NK-92 (cell line): ENCODE results near the gene POR.
"Not testable (repeated sequence)": the region's sequence is repeated elsewhere in the genome, so short reads cannot be mapped to it uniquely, and the experiment has no call there.

Experiments
- DNase-seq: peaks from one replicate; lab custom pipeline; 2025; ENCODE audit not compliant: unreplicated experiment; lab: John Stamatoyannopoulos, UW

The POR gene

DNA sequence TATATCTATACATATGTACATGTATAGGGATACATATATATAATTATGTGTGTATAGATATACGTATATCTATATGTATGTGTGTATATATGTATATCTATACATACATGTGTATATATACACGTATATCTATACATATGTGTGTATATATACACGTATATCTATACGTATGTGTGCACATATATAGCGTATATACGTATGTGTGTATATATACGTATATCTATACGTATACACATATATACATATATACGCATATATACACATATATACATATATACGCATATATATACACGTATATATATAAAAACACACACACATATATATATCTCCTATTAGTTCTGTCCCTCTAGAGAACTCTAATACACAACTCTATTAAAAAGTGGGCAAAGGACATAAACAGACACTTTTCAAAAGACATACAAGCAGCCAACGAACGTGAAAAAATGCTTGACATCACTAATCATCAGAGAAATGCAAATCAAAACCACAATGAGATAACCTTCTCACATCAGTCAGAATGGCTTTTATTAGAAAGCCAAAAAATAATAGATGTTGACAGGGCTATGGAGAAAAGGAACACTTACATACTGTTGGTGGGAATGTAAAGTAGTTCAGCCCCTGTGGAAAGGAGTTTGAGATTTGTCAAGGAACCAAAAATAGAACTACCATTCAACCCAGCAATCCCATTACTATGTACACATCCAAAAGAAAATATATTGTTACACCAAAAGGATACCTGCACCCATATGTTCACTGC lies 101.4 kb downstream of the POR start:
- DNase-seq = no peak

GRCh38 chr7:76018520-76018919 lies 103.6 kb downstream of the POR start:
- DNase-seq = not testable (repeated sequence)

GRCh38 chr7:76020031-76020714 lies 105.2 kb downstream of the POR start:
- DNase-seq = no peak

- DNase-seq = no peak
These were observed 107.2 kb downstream of the POR start for GRCh38 chr7:76022026-76022780.

- no peak for DNase-seq
These were observed 108.0 kb downstream of the POR start for GRCh38 chr7:76023002-76023401.

- not testable (repeated sequence) for DNase-seq
These were observed 114.7 kb downstream of the POR start for GRCh38 chr7:76029682-76030081.

DNA sequence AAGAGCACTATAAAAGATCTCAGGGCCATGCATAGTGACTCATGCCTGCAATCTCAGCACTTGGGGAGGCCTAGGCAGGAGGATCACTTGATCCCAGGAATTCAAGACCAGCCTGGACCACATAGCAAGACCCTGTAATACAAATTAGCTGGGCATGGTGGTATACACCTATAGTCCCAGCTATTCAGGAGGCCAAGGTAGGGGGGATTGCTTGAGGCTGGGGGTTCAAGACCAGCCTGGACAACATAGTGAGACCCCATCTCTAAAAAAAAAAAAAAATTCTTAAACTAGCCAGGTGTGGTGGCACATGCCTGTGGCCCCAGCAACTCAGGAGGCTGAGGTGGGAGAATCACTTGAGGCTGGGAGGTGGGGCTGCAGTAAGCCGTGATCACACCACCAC lies 117.0 kb downstream of the POR start:
- no peak for DNase-seq
